ENCODE data around the gene SLC49A3.
"Not testable (repeated sequence)": the region's sequence is repeated elsewhere in the genome, so short reads cannot be mapped to it uniquely, and the experiment has no call there.

DNA sequence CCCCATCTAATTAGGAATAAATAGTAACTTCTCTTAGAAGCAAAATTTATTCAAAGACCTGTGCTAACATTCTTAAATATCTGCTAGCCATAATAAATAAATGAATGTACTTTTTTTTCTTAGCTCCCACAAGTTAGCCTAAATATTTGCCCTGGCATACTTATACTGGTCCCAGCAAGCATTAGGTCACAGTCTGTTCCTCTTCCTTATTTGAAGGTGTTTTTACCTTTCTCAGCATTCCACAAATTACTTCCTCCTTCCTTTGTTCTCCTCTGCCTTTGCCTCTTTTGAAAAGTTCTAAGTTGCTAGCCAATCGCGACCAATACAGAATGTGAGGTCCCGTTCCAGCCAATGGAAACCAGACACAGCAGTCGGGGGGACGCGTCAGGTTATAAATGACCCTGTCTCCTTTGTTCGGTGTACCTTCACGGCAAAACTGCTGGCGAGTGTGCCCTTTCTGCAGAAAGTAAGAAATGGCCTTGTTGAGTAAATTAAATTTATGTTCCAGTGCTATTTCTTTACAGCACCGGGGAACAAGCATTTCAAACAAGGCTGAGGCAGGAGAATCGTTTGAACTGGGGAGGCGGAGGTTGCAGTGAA is 5.5 kb upstream of the SLC49A3 start:
- TF ChIP-seq POLR2A (IDR thresholded peaks at IDR 0.05; ENCODE audit: low read depth, low read length); MAZ (IDR thresholded peaks at IDR 0.05; ENCODE audit: borderline replicate concordance, low read depth, low read length); CTCF (conservative IDR thresholded peaks at IDR 0.05; ENCODE audit: low read depth, low read length); CEBPB (IDR thresholded peaks at IDR 0.05; ENCODE audit: low read depth, low read length); FOS (IDR thresholded peaks at IDR 0.05; ENCODE audit: low read depth, low read length); RCOR1 (IDR thresholded peaks at IDR 0.05; ENCODE audit: insufficient replicate concordance, low read length); RAD21 (IDR thresholded peaks at IDR 0.05; ENCODE audit: low read length); BHLHE40 (IDR thresholded peaks at IDR 0.05; ENCODE audit: low read depth, low read length); CHD1 (IDR thresholded peaks at IDR 0.05; ENCODE audit: low read depth, low read length): not testable (repeated sequence)
